ENCODE measurements around the gene GMCL2.

Gene GMCL2

DNA sequence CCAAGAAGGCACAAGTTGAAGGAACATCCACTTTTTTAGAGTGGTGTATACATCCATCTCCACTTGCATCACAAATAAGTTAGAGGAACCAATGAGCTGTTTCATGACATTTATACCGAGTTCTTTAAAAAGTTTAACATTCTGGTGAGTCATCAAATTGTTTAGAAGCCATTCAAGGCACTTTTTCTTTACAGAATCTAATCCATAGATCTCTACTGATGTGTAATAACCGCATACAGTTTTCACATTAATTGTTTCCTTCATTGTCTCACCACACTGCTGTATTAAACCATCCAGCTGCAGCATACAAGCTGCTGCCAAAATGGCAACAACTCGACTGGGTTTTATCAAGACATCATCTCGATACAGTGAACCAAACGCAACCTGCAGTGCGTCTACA, 744 bp downstream of the GMCL2 start:
- H3K27me3 ChIP-seq (ENCODE audit: low read length), result no peaks in the 10 kb centered on the region
- no peak overlapping the region for H3K4me2 ChIP-seq (ENCODE audit: low read depth, low read length, poor library complexity, severe bottlenecking)
- no peaks in the 10 kb centered on the region for H4K20me1 ChIP-seq (ENCODE audit: low read depth, low read length)
- no peak overlapping the region for H3K4me3 ChIP-seq (ENCODE audit: insufficient read depth, low read length, poor library complexity, severe bottlenecking)
- H2AFZ ChIP-seq (ENCODE audit: low read depth, low read length, severe bottlenecking), result no peak overlapping the region
- no peak overlapping the region for H3K27ac ChIP-seq (ENCODE audit: low read depth, low read length)
- TF ChIP-seq EZH2phosphoT487 (conservative IDR thresholded peaks at IDR 0.05; ENCODE audit: low read length), result no peak
- TF ChIP-seq, protein P1, sequence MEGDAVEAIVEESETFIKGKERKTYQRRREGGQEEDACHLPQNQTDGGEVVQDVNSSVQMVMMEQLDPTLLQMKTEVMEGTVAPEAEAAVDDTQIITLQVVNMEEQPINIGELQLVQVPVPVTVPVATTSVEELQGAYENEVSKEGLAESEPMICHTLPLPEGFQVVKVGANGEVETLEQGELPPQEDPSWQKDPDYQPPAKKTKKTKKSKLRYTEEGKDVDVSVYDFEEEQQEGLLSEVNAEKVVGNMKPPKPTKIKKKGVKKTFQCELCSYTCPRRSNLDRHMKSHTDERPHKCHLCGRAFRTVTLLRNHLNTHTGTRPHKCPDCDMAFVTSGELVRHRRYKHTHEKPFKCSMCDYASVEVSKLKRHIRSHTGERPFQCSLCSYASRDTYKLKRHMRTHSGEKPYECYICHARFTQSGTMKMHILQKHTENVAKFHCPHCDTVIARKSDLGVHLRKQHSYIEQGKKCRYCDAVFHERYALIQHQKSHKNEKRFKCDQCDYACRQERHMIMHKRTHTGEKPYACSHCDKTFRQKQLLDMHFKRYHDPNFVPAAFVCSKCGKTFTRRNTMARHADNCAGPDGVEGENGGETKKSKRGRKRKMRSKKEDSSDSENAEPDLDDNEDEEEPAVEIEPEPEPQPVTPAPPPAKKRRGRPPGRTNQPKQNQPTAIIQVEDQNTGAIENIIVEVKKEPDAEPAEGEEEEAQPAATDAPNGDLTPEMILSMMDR (IDR thresholded peaks at IDR 0.05; ENCODE audit: insufficient read depth, low read length, poor library complexity, severe bottlenecking), result no peak
- no peak overlapping the region for H3K9ac ChIP-seq (ENCODE audit: low read length)
- H3K9me3 ChIP-seq (ENCODE audit: insufficient read depth, low read length), result no peaks in the 10 kb centered on the region
- H3F3A ChIP-seq (ENCODE audit: insufficient read depth), result no peaks in the 10 kb centered on the region
- H3K9me2 ChIP-seq (replicated peaks; ENCODE audit: insufficient read depth, low read length), result no peaks in the 10 kb centered on the region
- H3K79me2 ChIP-seq (ENCODE audit: insufficient read depth, low read length), result no peaks in the 10 kb centered on the region
- H3K36me3 ChIP-seq (ENCODE audit: low read length), result no peaks in the 10 kb centered on the region

DNA sequence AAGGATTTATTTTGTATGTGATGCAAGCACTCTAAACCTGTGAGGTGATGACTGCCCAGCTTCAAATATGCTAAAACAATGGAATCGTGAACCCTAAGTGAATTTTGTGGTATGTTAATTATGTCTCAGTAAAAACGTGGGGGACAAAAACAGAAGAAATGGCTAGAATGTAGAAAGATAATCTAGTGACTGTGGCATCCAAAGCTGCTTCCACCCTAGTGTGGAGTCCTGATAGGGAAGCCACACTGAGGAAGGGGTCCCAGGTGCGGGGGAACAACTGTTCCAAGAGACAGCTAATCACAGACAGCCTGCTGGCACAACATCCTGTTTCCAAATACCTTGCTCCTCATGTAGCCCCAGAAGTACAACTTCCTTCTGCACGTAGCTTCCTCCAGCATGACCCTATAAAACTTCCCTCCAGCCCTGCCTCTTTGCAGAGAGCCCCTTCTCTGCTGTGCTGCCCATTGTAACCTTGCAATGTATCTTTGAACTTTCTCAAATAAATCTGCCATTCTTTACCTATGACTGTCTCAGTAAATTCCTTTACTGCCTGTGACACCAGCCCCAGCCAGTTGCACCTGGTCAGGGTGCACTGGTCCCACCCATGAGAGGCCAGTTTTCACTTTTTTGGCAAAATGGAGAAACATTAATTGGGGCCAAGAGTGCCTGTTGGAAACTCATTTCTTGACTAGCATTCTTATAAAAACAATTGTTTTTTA, 4.9 kb downstream of the GMCL2 start:
- H3K4me3 ChIP-seq (ENCODE audit: insufficient read depth, low read length, poor library complexity, severe bottlenecking), result no peak overlapping the region
- TF ChIP-seq EZH2phosphoT487 (conservative IDR thresholded peaks at IDR 0.05; ENCODE audit: low read length), result no peak
- TF ChIP-seq, protein P1 (IDR thresholded peaks at IDR 0.05; ENCODE audit: insufficient read depth, low read length, poor library complexity, severe bottlenecking), result no peak
- no peak overlapping the region for H3K4me2 ChIP-seq (ENCODE audit: low read depth, low read length, poor library complexity, severe bottlenecking)
- H3K27me3 ChIP-seq (ENCODE audit: low read length), result no peaks in the 10 kb centered on the region
- H3K27ac ChIP-seq (ENCODE audit: low read depth, low read length), result no peak overlapping the region
- H4K20me1 ChIP-seq (ENCODE audit: low read depth, low read length), result no peaks in the 10 kb centered on the region
- no peaks in the 10 kb centered on the region for H3K36me3 ChIP-seq (ENCODE audit: low read length)
- H3K9me2 ChIP-seq (replicated peaks; ENCODE audit: insufficient read depth, low read length), result no peaks in the 10 kb centered on the region
- H2AFZ ChIP-seq (ENCODE audit: low read depth, low read length, severe bottlenecking), result no peak overlapping the region
- H3F3A ChIP-seq (ENCODE audit: insufficient read depth), result no peaks in the 10 kb centered on the region
- no peaks in the 10 kb centered on the region for H3K9me3 ChIP-seq (ENCODE audit: insufficient read depth, low read length)
- H3K79me2 ChIP-seq (ENCODE audit: insufficient read depth, low read length), result no peaks in the 10 kb centered on the region
- no peak overlapping the region for H3K9ac ChIP-seq (ENCODE audit: low read length)

DNA sequence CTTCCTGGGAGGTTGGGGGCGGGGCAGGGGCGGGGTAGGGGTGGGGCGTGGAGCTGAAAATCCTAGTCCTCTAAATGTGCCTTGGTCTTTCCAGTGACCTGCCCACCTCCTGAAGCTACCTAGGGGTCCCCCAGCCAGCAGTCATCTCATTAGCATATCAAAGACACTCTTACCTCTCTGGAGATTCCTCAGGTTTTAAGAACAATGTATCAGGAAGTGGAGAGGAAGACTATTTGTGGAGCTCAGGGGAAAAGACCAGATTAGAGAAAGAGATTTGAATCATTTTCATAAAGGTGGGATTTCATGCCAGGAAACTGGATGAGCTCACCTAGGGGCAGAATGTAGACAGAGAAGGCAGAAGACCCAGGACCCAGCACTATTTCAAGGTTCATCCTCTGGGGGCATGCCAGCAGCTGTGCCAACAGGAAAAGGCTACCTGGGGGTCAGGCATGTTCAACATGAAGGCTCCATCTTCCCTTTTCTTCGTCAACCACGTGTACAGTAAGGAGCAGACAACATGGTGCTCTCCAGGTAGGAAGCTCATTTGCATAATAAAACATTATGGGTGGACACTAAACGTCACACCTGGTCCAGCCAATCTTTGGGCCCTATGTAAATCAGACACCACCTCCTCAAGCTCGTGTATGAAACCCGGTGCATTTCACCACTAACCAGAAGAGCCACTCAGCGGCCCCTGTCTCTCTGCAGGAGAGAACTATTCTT, 6.9 kb downstream of the GMCL2 start:
- Histone ChIP-seq H3K9ac (ENCODE audit: low read length) (no peak overlapping the region), H3K27me3 (ENCODE audit: low read length) (no peaks in the 10 kb centered on the region), H3K9me2 (replicated peaks; ENCODE audit: insufficient read depth, low read length) (no peaks in the 10 kb centered on the region), H2AFZ (ENCODE audit: low read depth, low read length, severe bottlenecking) (no peak overlapping the region), H3K79me2 (ENCODE audit: insufficient read depth, low read length) (no peaks in the 10 kb centered on the region), H3K9me3 (ENCODE audit: insufficient read depth, low read length) (no peaks in the 10 kb centered on the region), H3F3A (ENCODE audit: insufficient read depth) (no peaks in the 10 kb centered on the region), H4K20me1 (ENCODE audit: low read depth, low read length) (no peaks in the 10 kb centered on the region), H3K4me3 (ENCODE audit: insufficient read depth, low read length, poor library complexity, severe bottlenecking) (no peak overlapping the region), H3K4me2 (ENCODE audit: low read depth, low read length, poor library complexity, severe bottlenecking) (no peak overlapping the region), H3K27ac (ENCODE audit: low read depth, low read length) (no peak overlapping the region), H3K36me3 (ENCODE audit: low read length) (no peaks in the 10 kb centered on the region)
- TF ChIP-seq, protein P1 (IDR thresholded peaks at IDR 0.05; ENCODE audit: insufficient read depth, low read length, poor library complexity, severe bottlenecking), result no peak
- TF ChIP-seq EZH2phosphoT487 (conservative IDR thresholded peaks at IDR 0.05; ENCODE audit: low read length), result no peak
